ENCODE results near the gene TECPR2. TPM values are rescaled to one million over a fixed set of nuclear protein-coding genes. Genes with fewer than 3 reads are reported as not detected.

The TECPR2 gene
- total and polyA plus RNA-seq, 4 donors, result 3.5 to 32.5 (median 18.9) TPM

GRCh38 chr14:102421411-102422057, 58.8 kb downstream of the TECPR2 start:
- Histone ChIP-seq H3K27ac (ENCODE audit: low read depth in 1 of 2, low read length in 2 of 2) (no peak overlapping the region), H3K4me3 (ENCODE audit: low read length in 2 of 2) (no peak overlapping the region), H3K9me3 (ENCODE audit: control insufficient read depth, low read length) (no peaks in the 10 kb centered on the region), H3K4me1 (ENCODE audit: control insufficient read depth in 1 of 2, insufficient read depth in 2 of 2, low read length in 2 of 2) (no peaks in the 10 kb centered on the region), H3K36me3 (ENCODE audit: control insufficient read depth in 1 of 2, insufficient read depth in 2 of 2, low read length in 1 of 2) (no peaks in the 10 kb centered on the region), H3K27me3 (ENCODE audit: control insufficient read depth in 1 of 2, insufficient read depth in 2 of 2, low read length in 1 of 2) (no peaks in the 10 kb centered on the region)
- WGBS, 2 donors, result 86 to 87% methylated on average over 10 of the region's 10 CpGs
- DNase-seq (peak in 1 of 2 donors; percentile 38), ATAC-seq (ENCODE audit: low FRiP score) (no peak)
- intact Hi-C loops (cut with DNase I), result no loop called here

- H3K4me1 ChIP-seq (ENCODE audit: control insufficient read depth in 1 of 2, insufficient read depth in 2 of 2, low read length in 2 of 2), result no peaks in the 10 kb centered on the region
- DNase-seq, result peak in 1 of 2 donors; percentile 8
- no peaks in the 10 kb centered on the region for H3K9me3 ChIP-seq (ENCODE audit: control insufficient read depth, low read length)
- H3K36me3 ChIP-seq (ENCODE audit: control insufficient read depth in 1 of 2, insufficient read depth in 2 of 2, low read length in 1 of 2), result peaks cover 0 to 4% of the 10 kb centered on the region in 2 donors
- 94 to 95% methylated on average over 4 of the region's 4 CpGs for WGBS, 2 donors
- H3K27me3 ChIP-seq (ENCODE audit: control insufficient read depth in 1 of 2, insufficient read depth in 2 of 2, low read length in 1 of 2), result no peaks in the 10 kb centered on the region
- H3K4me3 ChIP-seq (ENCODE audit: low read length in 2 of 2), result no peak overlapping the region
- H3K27ac ChIP-seq (ENCODE audit: low read depth in 1 of 2, low read length in 2 of 2), result no peak overlapping the region
- no peak for ATAC-seq (ENCODE audit: low FRiP score)
- intact Hi-C loops (cut with DNase I), result no loop called here
Measured at GRCh38 chr14:102424520-102424919, 61.8 kb downstream of the TECPR2 start.

- no peaks in the 10 kb centered on the region for H3K9me3 ChIP-seq (ENCODE audit: control insufficient read depth, low read length)
- peaks cover 0 to 4% of the 10 kb centered on the region in 2 donors for H3K36me3 ChIP-seq (ENCODE audit: control insufficient read depth in 1 of 2, insufficient read depth in 2 of 2, low read length in 1 of 2)
- H3K27me3 ChIP-seq (ENCODE audit: control insufficient read depth in 1 of 2, insufficient read depth in 2 of 2, low read length in 1 of 2), result no peaks in the 10 kb centered on the region
- intact Hi-C loops (cut with DNase I), result no loop called here
- H3K4me1 ChIP-seq (ENCODE audit: control insufficient read depth in 1 of 2, insufficient read depth in 2 of 2, low read length in 2 of 2), result no peaks in the 10 kb centered on the region
- peak in 1 of 2 donors; percentile 57 for DNase-seq
- 94 to 95% methylated on average over 10 of the region's 10 CpGs for WGBS, 2 donors
- no peak overlapping the region for H3K27ac ChIP-seq (ENCODE audit: low read depth in 1 of 2, low read length in 2 of 2)
- ATAC-seq (ENCODE audit: low FRiP score), result no peak
- H3K4me3 ChIP-seq (ENCODE audit: low read length in 2 of 2), result no peak overlapping the region
Measured at GRCh38 chr14:102424923-102425322, 62.2 kb downstream of the TECPR2 start.

GRCh38 chr14:102426796-102427195, 64.1 kb downstream of the TECPR2 start:
- WGBS, 2 donors, result 88 to 94% methylated on average over 6 of the region's 6 CpGs
- Histone ChIP-seq H3K27ac (ENCODE audit: low read depth in 1 of 2, low read length in 2 of 2) (no peak overlapping the region), H3K36me3 (ENCODE audit: control insufficient read depth in 1 of 2, insufficient read depth in 2 of 2, low read length in 1 of 2) (peaks cover 0 to 4% of the 10 kb centered on the region in 2 donors)

GRCh38 chr14:102427642-102428041, 64.9 kb downstream of the TECPR2 start:
- no peaks in the 10 kb centered on the region for H3K9me3 ChIP-seq (ENCODE audit: control insufficient read depth, low read length)
- H3K27me3 ChIP-seq (ENCODE audit: control insufficient read depth in 1 of 2, insufficient read depth in 2 of 2, low read length in 1 of 2), result no peaks in the 10 kb centered on the region
- no peak for ATAC-seq (ENCODE audit: low FRiP score)
- DNase-seq, result peak in 1 of 2 donors; percentile 45
- 90 to 94% methylated on average over 12 of the region's 12 CpGs for WGBS, 2 donors
- no peaks in the 10 kb centered on the region for H3K4me1 ChIP-seq (ENCODE audit: control insufficient read depth in 1 of 2, insufficient read depth in 2 of 2, low read length in 2 of 2)
- no peak overlapping the region for H3K4me3 ChIP-seq (ENCODE audit: low read length in 2 of 2)
- intact Hi-C loops (cut with DNase I), result no loop called here
- H3K36me3 ChIP-seq (ENCODE audit: control insufficient read depth in 1 of 2, insufficient read depth in 2 of 2, low read length in 1 of 2), result peaks cover 0 to 4% of the 10 kb centered on the region in 2 donors
- no peak overlapping the region for H3K27ac ChIP-seq (ENCODE audit: low read depth in 1 of 2, low read length in 2 of 2)

More at GRCh38 chr14:102426796-102427195, 64.1 kb downstream of the TECPR2 start:
- Histone ChIP-seq H3K4me1 (ENCODE audit: control insufficient read depth in 1 of 2, insufficient read depth in 2 of 2, low read length in 2 of 2) (no peaks in the 10 kb centered on the region), H3K27me3 (ENCODE audit: control insufficient read depth in 1 of 2, insufficient read depth in 2 of 2, low read length in 1 of 2) (no peaks in the 10 kb centered on the region), H3K4me3 (ENCODE audit: low read length in 2 of 2) (no peak overlapping the region), H3K9me3 (ENCODE audit: control insufficient read depth, low read length) (no peaks in the 10 kb centered on the region)
- intact Hi-C loops (cut with DNase I), result no loop called here
- no peak for ATAC-seq (ENCODE audit: low FRiP score)
- peak in 1 of 2 donors; percentile 24 for DNase-seq

GRCh38 chr14:102430212-102430908, 67.6 kb downstream of the TECPR2 start:
- Histone ChIP-seq H3K36me3 (ENCODE audit: control insufficient read depth in 1 of 2, insufficient read depth in 2 of 2, low read length in 1 of 2) (peaks cover 0 to 4% of the 10 kb centered on the region in 2 donors), H3K27me3 (ENCODE audit: control insufficient read depth in 1 of 2, insufficient read depth in 2 of 2, low read length in 1 of 2) (no peaks in the 10 kb centered on the region), H3K27ac (ENCODE audit: low read depth in 1 of 2, low read length in 2 of 2) (no peak overlapping the region), H3K4me1 (ENCODE audit: control insufficient read depth in 1 of 2, insufficient read depth in 2 of 2, low read length in 2 of 2) (no peaks in the 10 kb centered on the region), H3K9me3 (ENCODE audit: control insufficient read depth, low read length) (no peaks in the 10 kb centered on the region), H3K4me3 (ENCODE audit: low read length in 2 of 2) (no peak overlapping the region)
- ATAC-seq (ENCODE audit: low FRiP score) (no peak), DNase-seq (peak in 1 of 2 donors; percentile 49)
- intact Hi-C loops (cut with DNase I), result no loop called here
- 95 to 97% methylated on average over 8 of the region's 8 CpGs for WGBS, 2 donors

GRCh38 chr14:102431751-102432150, 69.0 kb downstream of the TECPR2 start:
- DNase-seq, result peak in 1 of 2 donors; percentile 37
- H3K4me1 ChIP-seq (ENCODE audit: control insufficient read depth in 1 of 2, insufficient read depth in 2 of 2, low read length in 2 of 2), result no peaks in the 10 kb centered on the region
- H3K9me3 ChIP-seq (ENCODE audit: control insufficient read depth, low read length), result no peaks in the 10 kb centered on the region
- ATAC-seq (ENCODE audit: low FRiP score), result no peak
- H3K36me3 ChIP-seq (ENCODE audit: control insufficient read depth in 1 of 2, insufficient read depth in 2 of 2, low read length in 1 of 2), result peaks cover 0 to 4% of the 10 kb centered on the region in 2 donors
- no peaks in the 10 kb centered on the region for H3K27me3 ChIP-seq (ENCODE audit: control insufficient read depth in 1 of 2, insufficient read depth in 2 of 2, low read length in 1 of 2)
- no peak overlapping the region for H3K27ac ChIP-seq (ENCODE audit: low read depth in 1 of 2, low read length in 2 of 2)
- intact Hi-C loops (cut with DNase I), result no loop called here
- H3K4me3 ChIP-seq (ENCODE audit: low read length in 2 of 2), result no peak overlapping the region
- 95 to 96% methylated on average over 12 of the region's 12 CpGs for WGBS, 2 donors

GRCh38 chr14:102434647-102435175, 72.0 kb downstream of the TECPR2 start:
- Histone ChIP-seq H3K9me3 (ENCODE audit: control insufficient read depth, low read length) (no peaks in the 10 kb centered on the region), H3K27ac (ENCODE audit: low read depth in 1 of 2, low read length in 2 of 2) (no peak overlapping the region), H3K4me1 (ENCODE audit: control insufficient read depth in 1 of 2, insufficient read depth in 2 of 2, low read length in 2 of 2) (no peaks in the 10 kb centered on the region), H3K27me3 (ENCODE audit: control insufficient read depth in 1 of 2, insufficient read depth in 2 of 2, low read length in 1 of 2) (no peaks in the 10 kb centered on the region), H3K4me3 (ENCODE audit: low read length in 2 of 2) (no peak overlapping the region), H3K36me3 (ENCODE audit: control insufficient read depth in 1 of 2, insufficient read depth in 2 of 2, low read length in 1 of 2) (no peaks in the 10 kb centered on the region)
- no peak for ATAC-seq (ENCODE audit: low FRiP score)
- intact Hi-C loops (cut with DNase I), result no loop called here
- peak in 1 of 2 donors; percentile 49 for DNase-seq
- 88% methylated on average over 11 of the region's 11 CpGs for WGBS, 2 donors
